OCI-LY3 (cell line): ENCODE data around the gene DGLUCY.
A peak's percentile ranks its signal among the peaks of the same experiment; 100 is the strongest.
"Not testable (repeated sequence)": the region's sequence is repeated elsewhere in the genome, so short reads cannot be mapped to it uniquely, and the experiment has no call there.

Experiments
- H2AFZ ChIP-seq: fragments of 200-600, 300-600 bp; shearing (Covaris generic); 2 replicates; pipeline ENCODE4 v1.6.0; 2014; ENCODE audit warnings: antibody characterized with exemption, low read depth, low read length
- H3K27ac ChIP-seq: fragments of 200-600, 300-600 bp; sonication (generic); 2 replicates; pipeline ENCODE4 v1.5.1; 2014; ENCODE audit warnings: mild to moderate bottlenecking, low read length, moderate library complexity, mixed read lengths
- H3K27me3 ChIP-seq: fragments of 200-600, 300-600 bp; sonication (generic); 2 replicates; pipeline ENCODE4 v1.6.1; 2014; ENCODE audit warnings: low read depth, low read length, mixed read lengths
- H3K36me3 ChIP-seq: fragments of 200-600, 300-600 bp; sonication (generic); replicated peaks from 2 replicates; pipeline ENCODE3; 2014; ENCODE audit warnings: low read depth, low read length, mixed read lengths
- H3K4me1 ChIP-seq: fragments of 300-600, 200-600 bp; sonication (generic); 2 replicates; pipeline ENCODE4 v1.6.1; 2014; ENCODE audit warnings: low read length, mixed read lengths
- H3K4me2 ChIP-seq: fragments of 200-600, 300-600 bp; sonication (generic); 2 replicates; pipeline ENCODE4 v1.6.1; 2014; ENCODE audit warnings: low read length, mixed read lengths
- H3K4me3 ChIP-seq: fragments of 300-600, 200-600 bp; sonication (generic); 2 replicates; pipeline ENCODE4 v1.5.1; 2014; ENCODE audit warnings: antibody characterized with exemption, mild to moderate bottlenecking, low read length, moderate library complexity
- H3K79me2 ChIP-seq: fragments of 300-600, 200-600 bp; shearing (Covaris generic); 2 replicates; pipeline ENCODE4 v1.6.1; 2014; ENCODE audit warnings: mild to moderate bottlenecking, low read length, mixed read lengths
- H3K9ac ChIP-seq: fragments of 300-600, 200-600 bp; shearing (Covaris generic); 2 replicates; pipeline ENCODE4 v1.6.0; 2014; ENCODE audit warnings: mild to moderate bottlenecking, low read length, moderate library complexity
- H3K9me3 ChIP-seq: fragments of 200-600, 300-600 bp; shearing (Covaris generic); 2 replicates; pipeline ENCODE4 v1.6.1; 2014; ENCODE audit warnings: low read length, mixed read lengths; ENCODE audit not compliant: insufficient read depth
- H4K20me1 ChIP-seq: fragments of 200-600, 300-600 bp; sonication (generic); 2 replicates; pipeline ENCODE4 v1.6.1; 2016; ENCODE audit warnings: low read length, mixed read lengths; ENCODE audit not compliant: insufficient read depth
- CTCF ChIP-seq: fragments of 200-600, 300-600 bp; sonication (generic); IDR thresholded peaks from 2 replicates; pipeline ENCODE4 v1.5.1; 2014; ENCODE audit warnings: antibody characterized with exemption, low read length, low read depth
- EZH2phosphoT487 ChIP-seq: fragments of 200-600 bp; shearing (Covaris generic); IDR thresholded peaks from 2 replicates; pipeline ENCODE4 v1.6.1; 2018; ENCODE audit warnings: antibody characterized with exemption, mixed run types, low read depth

Gene DGLUCY

GRCh38 chr14:91242635-91243034 is 128.8 kb downstream of the DGLUCY start:
- no peaks in the 10 kb centered on the region for H3K9me3 ChIP-seq
- peak overlapping the region; percentile 21; the same call in 1 of the 2 replicates for H3K9ac ChIP-seq
- H3K4me1 ChIP-seq: peaks cover 47% of the 10 kb centered on the region
- no peaks in the 10 kb centered on the region for H4K20me1 ChIP-seq
- peak overlapping the region; percentile 97 for H3K4me2 ChIP-seq
- no peak for TF ChIP-seq CTCF
- no peak for TF ChIP-seq EZH2phosphoT487
- peaks cover 9% of the 10 kb centered on the region for H3K27me3 ChIP-seq
- no peaks in the 10 kb centered on the region for H3K36me3 ChIP-seq
- peak overlapping the region; percentile 64; the same call in 1 of the 2 replicates for H3K4me3 ChIP-seq
- peak overlapping the region; percentile 57; the same call in 1 of the 2 replicates for H3K27ac ChIP-seq
- H2AFZ ChIP-seq: no peak overlapping the region
- no peaks in the 10 kb centered on the region for H3K79me2 ChIP-seq

GRCh38 chr14:91243074-91243471 is 129.2 kb downstream of the DGLUCY start:
- H4K20me1 ChIP-seq: no peaks in the 10 kb centered on the region
- no peaks in the 10 kb centered on the region for H3K9me3 ChIP-seq
- H3K4me3 ChIP-seq: peak overlapping the region; percentile 64
- TF ChIP-seq CTCF (no peak), EZH2phosphoT487 (no peak)
- no peaks in the 10 kb centered on the region for H3K79me2 ChIP-seq
- peak overlapping the region; percentile 17 for H2AFZ ChIP-seq
- peaks cover 9% of the 10 kb centered on the region for H3K27me3 ChIP-seq
- H3K27ac ChIP-seq: peak overlapping the region; percentile 57
- no peaks in the 10 kb centered on the region for H3K36me3 ChIP-seq
- H3K4me1 ChIP-seq: peaks cover 44% of the 10 kb centered on the region
- H3K4me2 ChIP-seq: peak overlapping the region; percentile 97
- H3K9ac ChIP-seq: peak overlapping the region; percentile 21; the same call in 1 of the 2 replicates

- TF ChIP-seq CTCF: no peak
- TF ChIP-seq EZH2phosphoT487: no peak
- no peaks in the 10 kb centered on the region for H4K20me1 ChIP-seq
- peaks cover 38% of the 10 kb centered on the region for H3K4me1 ChIP-seq
- peaks cover under 1% of the 10 kb centered on the region; the same call in 1 of the 2 replicates for H3K27me3 ChIP-seq
- H2AFZ ChIP-seq: 0 out of 2 replicates have a peak within 1 kb of the TSS, but pooled peaks have one; percentile 17
- no peaks in the 10 kb centered on the region for H3K9me3 ChIP-seq
- H3K4me2 ChIP-seq: peak within 1 kb of the TSS; percentile 97
- no peaks in the 10 kb centered on the region for H3K36me3 ChIP-seq
- H3K27ac ChIP-seq: peak within 1 kb of the TSS; percentile 57
- H3K9ac ChIP-seq: peak within 1 kb of the TSS; percentile 21; the same call in 1 of the 2 replicates
- H3K79me2 ChIP-seq: no peaks in the 10 kb centered on the region
- H3K4me3 ChIP-seq: peak within 1 kb of the TSS; percentile 64
Observed at GRCh38 chr14:91244501-91244901, 130.6 kb downstream of the DGLUCY start, which contains the start of gene GPR68. GPR68 (minus strand) TSS chr14:91244704; CDS start chr14:91235050, 9,654 bp downstream.

GRCh38 chr14:91245029-91245428 is 131.2 kb downstream of the DGLUCY start:
- Histone ChIP-seq H3K36me3 (no peaks in the 10 kb centered on the region), H3K4me2 (no peak overlapping the region), H4K20me1 (no peaks in the 10 kb centered on the region), H3K79me2 (no peaks in the 10 kb centered on the region), H3K4me3 (no peak overlapping the region), H3K27ac (no peak overlapping the region), H3K4me1 (peaks cover 42% of the 10 kb centered on the region), H3K9me3 (no peaks in the 10 kb centered on the region), H2AFZ (no peak overlapping the region), H3K27me3 (no peaks in the 10 kb centered on the region), H3K9ac (no peak overlapping the region)
- TF ChIP-seq EZH2phosphoT487: no peak
- TF ChIP-seq CTCF: no peak

- H3K9ac ChIP-seq, H3K4me3 ChIP-seq, H4K20me1 ChIP-seq, H3K27me3 ChIP-seq, H3K79me2 ChIP-seq, H3K4me2 ChIP-seq, H3K9me3 ChIP-seq, H3K36me3 ChIP-seq, H3K27ac ChIP-seq, H2AFZ ChIP-seq: not testable (repeated sequence)
- H3K4me1 ChIP-seq: peaks cover 48% of the 10 kb centered on the region
Observed at GRCh38 chr14:91245616-91246015, 131.7 kb downstream of the DGLUCY start.
